H1 (cell line): Measurements from ENCODE around the gene SEC24B. TPM values are rescaled to one million over a fixed set of nuclear protein-coding genes. Genes with fewer than 3 reads are reported as not detected.

Source experiments
- CTCF ChIP-seq, 3 experiments: IDR thresholded peaks; 1 replicate in 2 of 3; 2 replicates in 1 of 3; pipeline versions ENCODE4 v1.5.1 to v1.6.1; 2011; ENCODE audit warnings: low read length in 3 of 3, mild to moderate bottlenecking in 3 of 3, inconsistent platforms in 2 of 3, low read depth in 1 of 3, moderate library complexity in 1 of 3; ENCODE audit not compliant: insufficient read depth in 1 of 3; ENCODE audit errors: control extremely low read depth in 1 of 3
- KDM5A ChIP-seq: fragments of 200-600 bp; IDR thresholded peaks from 2 replicates; pipeline ENCODE4 v1.7.1; 2012; ENCODE audit warnings: mild to moderate bottlenecking, low read length, inconsistent platforms, mixed read lengths
- polyA plus RNA-seq, 7 experiments: library from polyadenylated mRNA; depleted of rRNA in 3 of 7; stranded (reverse) in 5 of 7; unstranded in 2 of 7; fragments of >200 nt in 5 of 7; fragments of 200-250 nt in 2 of 7; gene quantifications; 1 replicate in 5 of 7; 2 replicates in 1 of 7; 4 replicates in 1 of 7; pipeline versions ENCODE4 v1.2.1 to v1.2.3, GENCODE V29; 2011 to 2013; ENCODE audit warnings: missing spikeins in 2 of 7, mixed read lengths in 2 of 7
- total RNA-seq: library from RNA; stranded (reverse); fragmentation: NEBNext Ultra II Directional; extraction: Animal tissue kit (Norgen Biotek cat#: 25700); gene quantifications from 2 replicates; pipeline ENCODE4 v1.2.1, GENCODE V29; 2021

SEC24B gene
- total and polyA plus RNA-seq, 2 of the 8 experiments (the other 6 are each of a cell fraction or from before 2014, with no cell fraction given) = 25.6 to 30.9 TPM

- TF ChIP-seq CTCF (IDR thresholded peaks at IDR 0.05; ENCODE audit: control extremely low read depth in 1 of 3, insufficient read depth in 1 of 3, low read depth in 1 of 3, low read length in 3 of 3) = no peak
- TF ChIP-seq KDM5A = no peak
These were observed 24.9 kb upstream of the SEC24B start (continued) for GRCh38 chr4:109408711-109409110.
